Measurements from ENCODE around the gene OR4K14.

DNA sequence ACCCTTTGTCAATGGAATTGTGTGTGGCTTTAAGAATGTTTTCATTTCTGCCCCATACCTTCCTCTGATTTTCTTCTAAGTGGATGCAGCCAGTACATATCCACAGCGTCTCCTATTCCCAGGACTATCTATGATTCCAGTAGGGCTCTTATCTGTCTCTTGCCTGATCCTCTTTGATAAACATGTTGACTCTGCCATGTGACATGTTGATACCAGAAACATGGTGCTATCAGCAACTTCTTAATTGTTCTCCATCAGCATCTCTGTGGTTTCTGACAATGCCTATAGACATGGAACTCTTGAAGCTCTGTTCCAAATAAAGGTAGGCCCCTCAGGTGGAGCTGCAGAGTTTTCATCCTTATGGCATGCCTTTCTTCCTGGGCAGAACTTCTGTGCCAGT, 29.1 kb upstream of the OR4K14 start:
- TF ChIP-seq, protein P1, sequence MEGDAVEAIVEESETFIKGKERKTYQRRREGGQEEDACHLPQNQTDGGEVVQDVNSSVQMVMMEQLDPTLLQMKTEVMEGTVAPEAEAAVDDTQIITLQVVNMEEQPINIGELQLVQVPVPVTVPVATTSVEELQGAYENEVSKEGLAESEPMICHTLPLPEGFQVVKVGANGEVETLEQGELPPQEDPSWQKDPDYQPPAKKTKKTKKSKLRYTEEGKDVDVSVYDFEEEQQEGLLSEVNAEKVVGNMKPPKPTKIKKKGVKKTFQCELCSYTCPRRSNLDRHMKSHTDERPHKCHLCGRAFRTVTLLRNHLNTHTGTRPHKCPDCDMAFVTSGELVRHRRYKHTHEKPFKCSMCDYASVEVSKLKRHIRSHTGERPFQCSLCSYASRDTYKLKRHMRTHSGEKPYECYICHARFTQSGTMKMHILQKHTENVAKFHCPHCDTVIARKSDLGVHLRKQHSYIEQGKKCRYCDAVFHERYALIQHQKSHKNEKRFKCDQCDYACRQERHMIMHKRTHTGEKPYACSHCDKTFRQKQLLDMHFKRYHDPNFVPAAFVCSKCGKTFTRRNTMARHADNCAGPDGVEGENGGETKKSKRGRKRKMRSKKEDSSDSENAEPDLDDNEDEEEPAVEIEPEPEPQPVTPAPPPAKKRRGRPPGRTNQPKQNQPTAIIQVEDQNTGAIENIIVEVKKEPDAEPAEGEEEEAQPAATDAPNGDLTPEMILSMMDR (IDR thresholded peaks at IDR 0.05) = no peak
- TF ChIP-seq ZFX (IDR thresholded peaks at IDR 0.05; ENCODE audit: borderline replicate concordance) = no peak
